GM23338 (cell line): ENCODE measurements around the gene GRN. TPM values are rescaled to one million over a fixed set of nuclear protein-coding genes. Genes with fewer than 3 reads are reported as not detected.

Experiments
- ATAC-seq: fragments of 200-7000 bp; cut with Tn5 transposase; 3 replicates; pipeline ENCODE4 v1.9.1; 2020
- DNase-seq: peaks from one replicate; pipeline ENCODE4 v3.0.0-alpha.2; 2015; ENCODE audit warnings: low spot score
- H2AFZ ChIP-seq: fragments of 200-600 bp; sonication (generic); 2 replicates; pipeline ENCODE4 v1.8.0; 2016; ENCODE audit warnings: antibody characterized with exemption, mild to moderate bottlenecking, moderate library complexity
- H3F3A ChIP-seq: fragments of 200-600 bp; sonication (generic); replicated peaks from 2 replicates; pipeline ENCODE4 v1.8.0; 2017; ENCODE audit warnings: antibody characterized with exemption, mixed run types, low read depth
- H3K27ac ChIP-seq: fragments of 200-600 bp; sonication (generic); 2 replicates; pipeline ENCODE4 v1.6.1; 2016; ENCODE audit warnings: low read depth
- H3K27me3 ChIP-seq: fragments of 200-600 bp; sonication (generic); 2 replicates; pipeline ENCODE4 v1.8.0; 2016; ENCODE audit warnings: mild to moderate bottlenecking, mixed run types, moderate library complexity; ENCODE audit not compliant: insufficient read depth
- H3K36me3 ChIP-seq: fragments of 200-600 bp; sonication (generic); 2 replicates; pipeline ENCODE4 v1.8.0; 2016; ENCODE audit warnings: mild to moderate bottlenecking; ENCODE audit not compliant: insufficient read depth
- H3K4me1 ChIP-seq: fragments of 200-600 bp; sonication (generic); 2 replicates; pipeline ENCODE4 v1.8.0; 2016; ENCODE audit warnings: mild to moderate bottlenecking, moderate library complexity; ENCODE audit not compliant: insufficient read depth
- H3K4me2 ChIP-seq: fragments of 200-600 bp; sonication (generic); 2 replicates; pipeline ENCODE4 v1.7.1; 2017; ENCODE audit warnings: mixed run types
- H3K4me3 ChIP-seq: fragments of 200-600 bp; sonication (generic); 2 replicates; pipeline ENCODE4 v1.6.1; 2016; ENCODE audit warnings: mixed run types
- H3K79me2 ChIP-seq: fragments of 200-600 bp; sonication (generic); replicated peaks from 2 replicates; pipeline ENCODE4 v1.8.0; 2017; ENCODE audit warnings: mild to moderate bottlenecking; ENCODE audit not compliant: insufficient read depth
- H3K9me2 ChIP-seq: fragments of 200-600 bp; sonication (generic); 2 replicates; pipeline ENCODE4 v1.8.0; 2017; ENCODE audit not compliant: insufficient read depth
- H4K20me1 ChIP-seq: fragments of 200-600 bp; sonication (generic); replicated peaks from 2 replicates; pipeline ENCODE4 v1.8.0; 2017; ENCODE audit warnings: mild to moderate bottlenecking; ENCODE audit not compliant: insufficient read depth
- H3K27ac Mint-ChIP-seq: 2 replicates; pipeline ENCODE4 v1.8.0; 2020; ENCODE audit warnings: inconsistent platforms, mild to moderate bottlenecking, moderate library complexity, mixed read lengths
- H3K27me3 Mint-ChIP-seq: 3 replicates; pipeline ENCODE4 v1.8.0; 2022; ENCODE audit warnings: low read depth, mild to moderate bottlenecking, moderate library complexity, mixed read lengths, inconsistent platforms; ENCODE audit not compliant: insufficient read depth, poor library complexity
- H3K36me3 Mint-ChIP-seq: 3 replicates; pipeline ENCODE4 v1.8.0; 2021; ENCODE audit warnings: low read depth, mild to moderate bottlenecking, inconsistent platforms, moderate library complexity, mixed read lengths
- H3K4me1 Mint-ChIP-seq: 3 replicates; pipeline ENCODE4 v1.8.0; 2020; ENCODE audit warnings: mild to moderate bottlenecking, inconsistent platforms, mixed read lengths
- H3K4me3 Mint-ChIP-seq: 3 replicates; pipeline ENCODE4 v1.8.0; 2021; ENCODE audit warnings: moderate library complexity, mild to moderate bottlenecking, inconsistent platforms, mixed read lengths
- H3K9me3 Mint-ChIP-seq: 3 replicates; pipeline ENCODE4 v1.8.0; 2020; ENCODE audit warnings: moderate library complexity, mild to moderate bottlenecking, inconsistent platforms, mixed read lengths
- CREB1 ChIP-seq: fragments of 250-450 bp; sonication (Bioruptor Pico); IDR thresholded peaks from 2 replicates; pipeline ENCODE4 v1.5.0; 2020; ENCODE audit warnings: low read depth, mild to moderate bottlenecking, moderate library complexity
- NANOG ChIP-seq: IDR thresholded peaks from 2 replicates; pipeline ENCODE4 v1.6.1; 2016; ENCODE audit warnings: antibody characterized with exemption, borderline replicate concordance
- POLR2AphosphoS5 ChIP-seq: IDR thresholded peaks from 2 replicates; pipeline ENCODE4 v1.6.1; 2016; ENCODE audit warnings: antibody characterized with exemption, low read depth
- polyA plus RNA-seq: library from polyadenylated mRNA; unstranded; fragments of >200 nt; fragmentation: Nextera tagmentation; extraction: Ambion mirVana; gene quantifications from 2 replicates; pipeline ENCODE4 v1.2.1, GENCODE V29; 2016
- total RNA-seq: library from RNA; depleted of rRNA; stranded (reverse); fragments of >200 nt; shearing (Covaris generic); gene quantifications from 2 replicates; pipeline ENCODE4 v1.2.3, GENCODE V29; 2014
- TF ChIP-seq, protein P1 (sequence below), 2 experiments: fragments of 200-600 bp in 1 of 2; sonication (generic) in 1 of 2; conservative IDR thresholded peaks; 2 replicates each; pipeline versions ENCODE4 v1.5.1 to v1.6.1; 2016 to 2017; ENCODE audit warnings: antibody characterized with exemption in 2 of 2, low read depth in 2 of 2, mild to moderate bottlenecking in 2 of 2, moderate library complexity in 1 of 2
- TF ChIP-seq, protein P2 (sequence below): fragments of 250-450 bp; sonication (Bioruptor Pico); IDR thresholded peaks from 2 replicates; pipeline ENCODE4 v1.5.0; 2020; ENCODE audit warnings: mild to moderate bottlenecking, moderate library complexity

Gene GRN
- total and polyA plus RNA-seq, 2 experiments from 2014 or later: 101 to 216 TPM

DNA sequence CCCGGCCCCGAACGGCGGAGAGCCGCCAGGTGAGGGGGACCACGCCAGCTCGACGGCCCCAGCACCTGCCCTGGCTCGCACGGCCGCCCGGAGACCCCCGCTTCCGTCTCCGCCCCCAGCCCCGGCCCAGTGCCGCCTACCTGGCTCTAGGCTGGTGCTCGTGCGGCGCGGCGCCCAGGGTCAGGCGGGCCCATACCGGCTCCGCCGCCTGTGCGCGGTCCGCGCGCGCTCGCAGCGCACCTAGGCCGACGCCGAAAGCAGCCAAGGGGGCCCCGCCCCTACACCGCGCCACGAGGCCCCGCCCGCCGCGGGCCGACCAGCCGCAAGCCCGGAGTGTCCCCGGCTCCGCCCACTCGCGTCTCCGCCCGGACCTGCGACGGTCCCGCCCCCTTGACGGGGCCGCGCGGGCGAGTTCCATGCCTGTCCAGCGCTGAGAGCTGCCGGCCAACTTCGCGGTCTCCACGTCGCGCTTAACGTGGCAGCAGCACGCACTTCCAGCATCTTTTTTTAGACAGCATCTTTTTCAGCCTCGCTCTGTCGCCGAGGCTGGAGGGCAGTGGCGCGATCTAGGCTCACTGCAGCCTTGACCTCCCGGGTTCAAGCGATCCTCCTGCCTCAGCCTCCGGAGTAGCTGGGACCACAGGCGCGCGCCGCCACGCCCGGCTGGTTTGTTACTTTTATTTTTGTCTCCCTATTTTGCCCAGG lies 20.4 kb upstream of the GRN start, which contains the start of gene SLC25A39:
SLC25A39 (minus strand) TSS at position 253 of the 705 bp plus-strand sequence. CDS start 1,261 bp downstream, outside the sequence.
- Histone ChIP-seq H3K27me3 (peaks cover 16% of the 10 kb centered on the region), H3K4me1 (no peaks in the 10 kb centered on the region; the same call in 1 of the 2 replicates), H3K4me2 (peak within 1 kb of the TSS; percentile 92), H2AFZ (peak within 1 kb of the TSS; percentile 90), H3K9me2 (no peaks in the 10 kb centered on the region), H3K79me2 (peaks cover 9% of the 10 kb centered on the region), H3K27ac (no peak within 1 kb of the TSS), H3F3A (peaks cover 8% of the 10 kb centered on the region; the same call in 1 of the 2 replicates), H3K36me3 (0 out of 2 replicates have a peak, but pooled peaks cover 4% of the 10 kb centered on the region), H3K4me3 (peak within 1 kb of the TSS; percentile 89), H4K20me1 (no peaks in the 10 kb centered on the region)
- peak; percentile 63; the same call in 1 of the 2 replicates for TF ChIP-seq CREB1 (CRISPR knock-in tag)
- TF ChIP-seq, protein P1, sequence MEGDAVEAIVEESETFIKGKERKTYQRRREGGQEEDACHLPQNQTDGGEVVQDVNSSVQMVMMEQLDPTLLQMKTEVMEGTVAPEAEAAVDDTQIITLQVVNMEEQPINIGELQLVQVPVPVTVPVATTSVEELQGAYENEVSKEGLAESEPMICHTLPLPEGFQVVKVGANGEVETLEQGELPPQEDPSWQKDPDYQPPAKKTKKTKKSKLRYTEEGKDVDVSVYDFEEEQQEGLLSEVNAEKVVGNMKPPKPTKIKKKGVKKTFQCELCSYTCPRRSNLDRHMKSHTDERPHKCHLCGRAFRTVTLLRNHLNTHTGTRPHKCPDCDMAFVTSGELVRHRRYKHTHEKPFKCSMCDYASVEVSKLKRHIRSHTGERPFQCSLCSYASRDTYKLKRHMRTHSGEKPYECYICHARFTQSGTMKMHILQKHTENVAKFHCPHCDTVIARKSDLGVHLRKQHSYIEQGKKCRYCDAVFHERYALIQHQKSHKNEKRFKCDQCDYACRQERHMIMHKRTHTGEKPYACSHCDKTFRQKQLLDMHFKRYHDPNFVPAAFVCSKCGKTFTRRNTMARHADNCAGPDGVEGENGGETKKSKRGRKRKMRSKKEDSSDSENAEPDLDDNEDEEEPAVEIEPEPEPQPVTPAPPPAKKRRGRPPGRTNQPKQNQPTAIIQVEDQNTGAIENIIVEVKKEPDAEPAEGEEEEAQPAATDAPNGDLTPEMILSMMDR (conservative IDR thresholded peaks at IDR 0.05; ENCODE audit: low read depth in 2 of 2): no peak
- TF ChIP-seq NANOG: no peak
- TF ChIP-seq, protein P2, sequence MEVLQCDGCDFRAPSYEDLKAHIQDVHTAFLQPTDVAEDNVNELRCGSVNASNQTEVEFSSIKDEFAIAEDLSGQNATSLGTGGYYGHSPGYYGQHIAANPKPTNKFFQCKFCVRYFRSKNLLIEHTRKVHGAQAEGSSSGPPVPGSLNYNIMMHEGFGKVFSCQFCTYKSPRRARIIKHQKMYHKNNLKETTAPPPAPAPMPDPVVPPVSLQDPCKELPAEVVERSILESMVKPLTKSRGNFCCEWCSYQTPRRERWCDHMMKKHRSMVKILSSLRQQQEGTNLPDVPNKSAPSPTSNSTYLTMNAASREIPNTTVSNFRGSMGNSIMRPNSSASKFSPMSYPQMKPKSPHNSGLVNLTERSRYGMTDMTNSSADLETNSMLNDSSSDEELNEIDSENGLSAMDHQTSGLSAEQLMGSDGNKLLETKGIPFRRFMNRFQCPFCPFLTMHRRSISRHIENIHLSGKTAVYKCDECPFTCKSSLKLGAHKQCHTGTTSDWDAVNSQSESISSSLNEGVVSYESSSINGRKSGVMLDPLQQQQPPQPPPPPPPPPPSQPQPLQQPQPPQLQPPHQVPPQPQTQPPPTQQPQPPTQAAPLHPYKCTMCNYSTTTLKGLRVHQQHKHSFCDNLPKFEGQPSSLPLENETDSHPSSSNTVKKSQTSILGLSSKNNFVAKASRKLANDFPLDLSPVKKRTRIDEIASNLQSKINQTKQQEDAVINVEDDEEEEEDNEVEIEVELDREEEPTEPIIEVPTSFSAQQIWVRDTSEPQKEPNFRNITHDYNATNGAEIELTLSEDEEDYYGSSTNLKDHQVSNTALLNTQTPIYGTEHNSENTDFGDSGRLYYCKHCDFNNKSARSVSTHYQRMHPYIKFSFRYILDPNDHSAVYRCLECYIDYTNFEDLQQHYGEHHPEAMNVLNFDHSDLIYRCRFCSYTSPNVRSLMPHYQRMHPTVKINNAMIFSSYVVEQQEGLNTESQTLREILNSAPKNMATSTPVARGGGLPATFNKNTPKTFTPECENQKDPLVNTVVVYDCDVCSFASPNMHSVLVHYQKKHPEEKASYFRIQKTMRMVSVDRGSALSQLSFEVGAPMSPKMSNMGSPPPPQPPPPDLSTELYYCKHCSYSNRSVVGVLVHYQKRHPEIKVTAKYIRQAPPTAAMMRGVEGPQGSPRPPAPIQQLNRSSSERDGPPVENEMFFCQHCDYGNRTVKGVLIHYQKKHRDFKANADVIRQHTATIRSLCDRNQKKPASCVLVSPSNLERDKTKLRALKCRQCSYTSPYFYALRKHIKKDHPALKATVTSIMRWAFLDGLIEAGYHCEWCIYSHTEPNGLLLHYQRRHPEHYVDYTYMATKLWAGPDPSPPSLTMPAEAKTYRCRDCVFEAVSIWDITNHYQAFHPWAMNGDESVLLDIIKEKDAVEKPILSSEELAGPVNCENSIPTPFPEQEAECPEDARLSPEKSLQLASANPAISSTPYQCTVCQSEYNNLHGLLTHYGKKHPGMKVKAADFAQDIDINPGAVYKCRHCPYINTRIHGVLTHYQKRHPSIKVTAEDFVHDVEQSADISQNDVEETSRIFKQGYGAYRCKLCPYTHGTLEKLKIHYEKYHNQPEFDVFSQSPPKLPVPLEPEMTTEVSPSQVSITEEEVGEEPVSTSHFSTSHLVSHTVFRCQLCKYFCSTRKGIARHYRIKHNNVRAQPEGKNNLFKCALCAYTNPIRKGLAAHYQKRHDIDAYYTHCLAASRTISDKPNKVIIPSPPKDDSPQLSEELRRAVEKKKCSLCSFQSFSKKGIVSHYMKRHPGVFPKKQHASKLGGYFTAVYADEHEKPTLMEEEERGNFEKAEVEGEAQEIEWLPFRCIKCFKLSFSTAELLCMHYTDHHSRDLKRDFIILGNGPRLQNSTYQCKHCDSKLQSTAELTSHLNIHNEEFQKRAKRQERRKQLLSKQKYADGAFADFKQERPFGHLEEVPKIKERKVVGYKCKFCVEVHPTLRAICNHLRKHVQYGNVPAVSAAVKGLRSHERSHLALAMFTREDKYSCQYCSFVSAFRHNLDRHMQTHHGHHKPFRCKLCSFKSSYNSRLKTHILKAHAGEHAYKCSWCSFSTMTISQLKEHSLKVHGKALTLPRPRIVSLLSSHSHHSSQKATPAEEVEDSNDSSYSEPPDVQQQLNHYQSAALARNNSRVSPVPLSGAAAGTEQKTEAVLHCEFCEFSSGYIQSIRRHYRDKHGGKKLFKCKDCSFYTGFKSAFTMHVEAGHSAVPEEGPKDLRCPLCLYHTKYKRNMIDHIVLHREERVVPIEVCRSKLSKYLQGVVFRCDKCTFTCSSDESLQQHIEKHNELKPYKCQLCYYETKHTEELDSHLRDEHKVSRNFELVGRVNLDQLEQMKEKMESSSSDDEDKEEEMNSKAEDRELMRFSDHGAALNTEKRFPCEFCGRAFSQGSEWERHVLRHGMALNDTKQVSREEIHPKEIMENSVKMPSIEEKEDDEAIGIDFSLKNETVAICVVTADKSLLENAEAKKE (CRISPR knock-in tag): no peak
- TF ChIP-seq POLR2AphosphoS5: peak; percentile 69
- ATAC-seq (peak; percentile 76), DNase-seq (peak; percentile 93)
- Mint-ChIP-seq H3K27ac (peak within 1 kb of the TSS; percentile 62; the same call in 1 of the 2 replicates), H3K4me1 (peaks cover 7% of the 10 kb centered on the region; the same call in 2 of the 3 replicates), H3K27me3 (peaks cover 29% of the 10 kb centered on the region), H3K9me3 (no peaks in the 10 kb centered on the region), H3K36me3 (peaks cover 26% of the 10 kb centered on the region), H3K4me3 (peak within 1 kb of the TSS; percentile 92)
